ENCODE data around the gene WDFY4. TPM values are rescaled to one million over a fixed set of nuclear protein-coding genes. Genes with fewer than 3 reads are reported as not detected.

The WDFY4 gene
- total RNA-seq, 1 experiment from 2014 or later: 0.23 TPM

DNA sequence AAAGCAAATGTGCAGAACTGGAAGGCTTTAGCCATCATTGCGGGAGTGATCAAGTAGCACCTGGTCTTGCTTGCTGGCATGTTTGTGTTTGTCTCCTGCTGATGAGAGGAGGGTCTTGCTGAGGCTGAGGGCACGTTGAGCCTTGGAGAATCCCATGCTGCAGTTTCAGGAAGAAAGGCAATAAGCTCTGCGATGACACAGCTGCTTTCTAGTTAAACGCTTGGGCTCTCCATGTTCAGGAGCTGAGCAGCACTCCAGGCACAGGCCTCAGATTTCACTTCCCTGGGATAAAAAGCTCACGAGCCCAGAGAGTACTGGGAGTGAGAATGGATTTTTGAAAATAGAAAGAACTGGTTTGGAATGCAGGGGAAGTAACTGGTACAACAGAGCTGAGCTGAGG, 154.2 kb downstream of the WDFY4 start:
- DNase-seq (ENCODE audit: low read depth, low spot score) (no peak), ATAC-seq (no peak)
- no TSS peak for BruUV-seq (replicated peaks)
- Histone ChIP-seq H3K9me3 (ENCODE audit: control insufficient read depth, insufficient read depth, low read depth, low read length) (no peaks in the 10 kb centered on the region), H3K4me3 (ENCODE audit: low read depth in 2 of 2, low read length in 2 of 2) (no peak overlapping the region), H3K36me3 (ENCODE audit: control insufficient read depth, insufficient read depth, low read length) (no peaks in the 10 kb centered on the region), H3K27me3 (ENCODE audit: control insufficient read depth, insufficient read depth, low read length) (peaks cover 17% of the 10 kb centered on the region; the same call in 1 of the 2 replicates), H3K4me1 (ENCODE audit: control insufficient read depth, insufficient read depth, low read length) (no peaks in the 10 kb centered on the region), H3K27ac (ENCODE audit: low read length) (no peak overlapping the region)
- POLR2A ChIA-PET: no interaction called here
- in situ Hi-C loops (cut with HindIII; ENCODE audit: low pct_unique_long_range_greater_than_20kb, low sequenced_read_pairs): no loop called here
- intact Hi-C loops (cut with micrococcal nuclease; ENCODE audit: unreplicated experiment): no loop called here
- CTCF ChIA-PET: no interaction called here
- no peak for TF ChIP-seq POLR2AphosphoS5 (IDR thresholded peaks at IDR 0.05; ENCODE audit: low read depth, low read length)
- TF ChIP-seq, protein P1, sequence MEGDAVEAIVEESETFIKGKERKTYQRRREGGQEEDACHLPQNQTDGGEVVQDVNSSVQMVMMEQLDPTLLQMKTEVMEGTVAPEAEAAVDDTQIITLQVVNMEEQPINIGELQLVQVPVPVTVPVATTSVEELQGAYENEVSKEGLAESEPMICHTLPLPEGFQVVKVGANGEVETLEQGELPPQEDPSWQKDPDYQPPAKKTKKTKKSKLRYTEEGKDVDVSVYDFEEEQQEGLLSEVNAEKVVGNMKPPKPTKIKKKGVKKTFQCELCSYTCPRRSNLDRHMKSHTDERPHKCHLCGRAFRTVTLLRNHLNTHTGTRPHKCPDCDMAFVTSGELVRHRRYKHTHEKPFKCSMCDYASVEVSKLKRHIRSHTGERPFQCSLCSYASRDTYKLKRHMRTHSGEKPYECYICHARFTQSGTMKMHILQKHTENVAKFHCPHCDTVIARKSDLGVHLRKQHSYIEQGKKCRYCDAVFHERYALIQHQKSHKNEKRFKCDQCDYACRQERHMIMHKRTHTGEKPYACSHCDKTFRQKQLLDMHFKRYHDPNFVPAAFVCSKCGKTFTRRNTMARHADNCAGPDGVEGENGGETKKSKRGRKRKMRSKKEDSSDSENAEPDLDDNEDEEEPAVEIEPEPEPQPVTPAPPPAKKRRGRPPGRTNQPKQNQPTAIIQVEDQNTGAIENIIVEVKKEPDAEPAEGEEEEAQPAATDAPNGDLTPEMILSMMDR (IDR thresholded peaks at IDR 0.05): no peak
- TF ChIP-seq, protein P2, sequence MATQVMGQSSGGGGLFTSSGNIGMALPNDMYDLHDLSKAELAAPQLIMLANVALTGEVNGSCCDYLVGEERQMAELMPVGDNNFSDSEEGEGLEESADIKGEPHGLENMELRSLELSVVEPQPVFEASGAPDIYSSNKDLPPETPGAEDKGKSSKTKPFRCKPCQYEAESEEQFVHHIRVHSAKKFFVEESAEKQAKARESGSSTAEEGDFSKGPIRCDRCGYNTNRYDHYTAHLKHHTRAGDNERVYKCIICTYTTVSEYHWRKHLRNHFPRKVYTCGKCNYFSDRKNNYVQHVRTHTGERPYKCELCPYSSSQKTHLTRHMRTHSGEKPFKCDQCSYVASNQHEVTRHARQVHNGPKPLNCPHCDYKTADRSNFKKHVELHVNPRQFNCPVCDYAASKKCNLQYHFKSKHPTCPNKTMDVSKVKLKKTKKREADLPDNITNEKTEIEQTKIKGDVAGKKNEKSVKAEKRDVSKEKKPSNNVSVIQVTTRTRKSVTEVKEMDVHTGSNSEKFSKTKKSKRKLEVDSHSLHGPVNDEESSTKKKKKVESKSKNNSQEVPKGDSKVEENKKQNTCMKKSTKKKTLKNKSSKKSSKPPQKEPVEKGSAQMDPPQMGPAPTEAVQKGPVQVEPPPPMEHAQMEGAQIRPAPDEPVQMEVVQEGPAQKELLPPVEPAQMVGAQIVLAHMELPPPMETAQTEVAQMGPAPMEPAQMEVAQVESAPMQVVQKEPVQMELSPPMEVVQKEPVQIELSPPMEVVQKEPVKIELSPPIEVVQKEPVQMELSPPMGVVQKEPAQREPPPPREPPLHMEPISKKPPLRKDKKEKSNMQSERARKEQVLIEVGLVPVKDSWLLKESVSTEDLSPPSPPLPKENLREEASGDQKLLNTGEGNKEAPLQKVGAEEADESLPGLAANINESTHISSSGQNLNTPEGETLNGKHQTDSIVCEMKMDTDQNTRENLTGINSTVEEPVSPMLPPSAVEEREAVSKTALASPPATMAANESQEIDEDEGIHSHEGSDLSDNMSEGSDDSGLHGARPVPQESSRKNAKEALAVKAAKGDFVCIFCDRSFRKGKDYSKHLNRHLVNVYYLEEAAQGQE (IDR thresholded peaks at IDR 0.05; ENCODE audit: insufficient read depth in 1 of 2, low read depth in 2 of 2, low read length in 1 of 2): no peak
- no peak for TF ChIP-seq TCF7L2 (IDR thresholded peaks at IDR 0.05; ENCODE audit: low read depth, low read length)
- no peak for TF ChIP-seq SIN3A (IDR thresholded peaks at IDR 0.05; ENCODE audit: borderline replicate concordance, insufficient read depth, low read depth, low read length)

DNA sequence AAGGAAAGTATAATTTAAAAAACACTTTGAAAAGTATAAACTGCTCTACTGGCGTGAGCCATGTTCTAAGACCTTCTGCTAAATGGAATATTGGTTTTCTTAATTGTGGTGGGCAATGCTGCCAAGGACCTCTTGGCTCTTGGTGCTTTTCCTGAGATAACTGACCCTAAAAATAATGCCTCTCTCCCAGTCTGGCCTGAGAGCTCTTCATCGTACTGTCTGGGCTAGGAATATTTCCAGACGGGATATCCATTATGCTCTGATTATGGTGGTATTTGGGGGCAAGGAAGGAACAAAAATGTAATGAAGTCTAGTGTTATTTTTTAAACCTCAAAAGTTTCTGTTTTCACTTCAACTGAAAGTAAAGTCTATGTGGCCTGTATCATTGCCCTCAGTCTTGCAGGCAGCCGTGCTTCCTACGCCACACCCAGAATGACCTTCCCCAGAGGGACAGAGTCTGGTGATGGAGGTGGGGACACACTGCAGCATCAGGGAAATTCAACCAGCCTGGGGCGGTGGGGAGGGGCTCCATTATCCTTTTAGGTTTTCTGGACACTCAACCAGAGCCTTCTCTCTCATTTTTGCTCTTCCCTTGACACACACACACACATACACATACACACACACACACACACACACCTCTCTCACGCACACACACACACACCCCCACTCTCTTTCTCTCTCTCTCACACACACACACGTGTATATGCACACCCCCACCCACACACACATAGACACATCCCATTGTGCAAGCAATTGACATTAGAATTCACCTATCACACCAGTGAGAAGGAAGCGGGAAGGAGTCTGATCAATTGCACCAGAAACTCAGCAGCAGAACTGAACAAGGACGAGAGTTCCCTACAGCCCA, 155.4 kb downstream of the WDFY4 start:
- H3K4me1 ChIP-seq (ENCODE audit: control insufficient read depth, insufficient read depth, low read length): no peaks in the 10 kb centered on the region
- ChIA-PET CTCF (no interaction called here), POLR2A (no interaction called here)
- intact Hi-C loops (cut with micrococcal nuclease; ENCODE audit: unreplicated experiment) (no loop called here), in situ Hi-C loops (cut with HindIII; ENCODE audit: low pct_unique_long_range_greater_than_20kb, low sequenced_read_pairs) (no loop called here)
- ATAC-seq (no peak), DNase-seq (ENCODE audit: low read depth, low spot score) (no peak)
- BruUV-seq (replicated peaks): no TSS peak
- H3K27me3 ChIP-seq (ENCODE audit: control insufficient read depth, insufficient read depth, low read length): peaks cover 17% of the 10 kb centered on the region; the same call in 1 of the 2 replicates
- H3K27ac ChIP-seq (ENCODE audit: low read length): no peak overlapping the region
- H3K36me3 ChIP-seq (ENCODE audit: control insufficient read depth, insufficient read depth, low read length): no peaks in the 10 kb centered on the region
- TF ChIP-seq, protein P2 (IDR thresholded peaks at IDR 0.05; ENCODE audit: insufficient read depth in 1 of 2, low read depth in 2 of 2, low read length in 1 of 2): no peak
- TF ChIP-seq POLR2AphosphoS5 (IDR thresholded peaks at IDR 0.05; ENCODE audit: low read depth, low read length): no peak
- TF ChIP-seq, protein P1 (IDR thresholded peaks at IDR 0.05): no peak
- no peak for TF ChIP-seq TCF7L2 (IDR thresholded peaks at IDR 0.05; ENCODE audit: low read depth, low read length)
- TF ChIP-seq SIN3A (IDR thresholded peaks at IDR 0.05; ENCODE audit: borderline replicate concordance, insufficient read depth, low read depth, low read length): no peak
- H3K9me3 ChIP-seq (ENCODE audit: control insufficient read depth, insufficient read depth, low read depth, low read length): no peaks in the 10 kb centered on the region
- H3K4me3 ChIP-seq (ENCODE audit: low read depth in 2 of 2, low read length in 2 of 2): no peak overlapping the region
